Thyroid gland (tissue), 4 donors: ENCODE measurements around the gene IL17C. TPM values are rescaled to one million over a fixed set of nuclear protein-coding genes. Genes with fewer than 3 reads are reported as not detected.
"Not testable (repeated sequence)": the region's sequence is repeated elsewhere in the genome, so short reads cannot be mapped to it uniquely, and the experiment has no call there.

ENCODE experiments used
- DNase-seq, 2 donors: peaks; one replicate each; pipeline ENCODE4 v3.0.0-alpha.2; 2019
- H3K27ac ChIP-seq, 3 donors: fragments of 200-600 bp; sonication (generic); 1 replicate in 2 of 3; 2 replicates in 1 of 3; pipeline ENCODE4 v1.5.1; 2016 to 2019; ENCODE audit warnings: mild to moderate bottlenecking in 1 of 3, moderate library complexity in 1 of 3
- H3K27me3 ChIP-seq: fragments of 200-600 bp; sonication (generic); one replicate; pipeline ENCODE4 v1.5.1; 2019
- H3K36me3 ChIP-seq, 2 donors: fragments of 200-600 bp; sonication (generic); one replicate each; pipeline ENCODE4 v1.5.1; 2016 to 2019
- H3K4me1 ChIP-seq, 2 donors: fragments of 200-600 bp; sonication (generic); one replicate each; pipeline ENCODE4 v1.5.1; 2017 to 2019
- H3K4me3 ChIP-seq, 3 donors: fragments of 200-600 bp; sonication (generic); replicated peaks in 1 of 3; 1 replicate in 2 of 3; 2 replicates in 1 of 3; pipeline ENCODE4 v1.5.1; 2016; ENCODE audit warnings: mild to moderate bottlenecking in 1 of 3
- H3K9me3 ChIP-seq: fragments of 200-600 bp; sonication (generic); one replicate; pipeline ENCODE4 v1.5.1; 2017
- POLR2A ChIP-seq, 2 donors: fragments of 450-650 bp; IDR thresholded peaks; one replicate each; pipeline ENCODE4 v1.6.1; 2017; ENCODE audit warnings: antibody characterized with exemption in 2 of 2, mild to moderate bottlenecking in 2 of 2, moderate library complexity in 1 of 2
- WGBS, 2 donors: methylation state at CpG; one replicate each; pipeline ENCODE4 v1.1.5; 2017; 5-methylcytosine and 5-hydroxymethylcytosine counted together
- intact Hi-C: fragments of 100-400 bp; cut with DNase I; formaldehyde crosslinking; loops from one replicate; pipeline ENCODE4 v1.15.1; 2023
- total RNA-seq, 4 donors: library from RNA; depleted of rRNA; stranded (reverse); fragments of >200 nt; gene quantifications; one replicate each; pipeline ENCODE4 v1.2.3, GENCODE V29; 2016
- TF ChIP-seq, protein P1 (sequence below), 6 experiments: fragments of 200-600 bp in 3 of 6; fragments of 450-650 bp in 3 of 6; sonication (generic) in 3 of 6; IDR thresholded peaks; one replicate each; pipeline ENCODE4 v1.5.1; 2016 to 2019; ENCODE audit warnings: antibody characterized with exemption in 6 of 6, mild to moderate bottlenecking in 2 of 6, inconsistent platforms in 1 of 6, moderate library complexity in 1 of 6

IL17C gene
- total RNA-seq, 4 donors from 2014 or later = not detected

DNA sequence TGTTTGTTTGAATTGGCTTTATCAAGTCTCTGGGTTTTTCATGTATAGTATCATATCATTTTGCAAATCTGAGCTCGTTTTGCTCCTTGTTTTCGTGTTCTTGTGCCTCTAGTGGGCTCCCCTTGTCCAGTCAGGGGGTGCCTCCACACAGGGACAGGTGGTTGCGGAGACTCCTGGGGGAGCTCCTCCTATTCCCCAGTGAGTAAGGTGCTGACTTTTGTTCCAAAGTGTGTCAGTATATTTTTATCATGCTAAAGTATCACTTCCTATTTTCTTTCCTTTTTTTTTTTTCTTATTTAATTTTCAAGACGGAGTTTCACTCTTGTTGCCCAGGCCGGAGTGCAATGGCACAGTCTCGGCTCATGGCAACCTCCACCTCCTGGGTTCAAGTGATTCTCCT, 30.3 kb upstream of the IL17C start:
- no peak overlapping the region for H3K4me3 ChIP-seq
- no peaks in the 10 kb centered on the region for H3K9me3 ChIP-seq
- peaks cover 23 to 31% of the 10 kb centered on the region in 2 donors for H3K36me3 ChIP-seq
- no peak for DNase-seq
- no peak overlapping the region for H3K27ac ChIP-seq
- intact Hi-C loops = no loop called here
- H3K27me3 ChIP-seq = no peaks in the 10 kb centered on the region
- TF ChIP-seq, protein P1, sequence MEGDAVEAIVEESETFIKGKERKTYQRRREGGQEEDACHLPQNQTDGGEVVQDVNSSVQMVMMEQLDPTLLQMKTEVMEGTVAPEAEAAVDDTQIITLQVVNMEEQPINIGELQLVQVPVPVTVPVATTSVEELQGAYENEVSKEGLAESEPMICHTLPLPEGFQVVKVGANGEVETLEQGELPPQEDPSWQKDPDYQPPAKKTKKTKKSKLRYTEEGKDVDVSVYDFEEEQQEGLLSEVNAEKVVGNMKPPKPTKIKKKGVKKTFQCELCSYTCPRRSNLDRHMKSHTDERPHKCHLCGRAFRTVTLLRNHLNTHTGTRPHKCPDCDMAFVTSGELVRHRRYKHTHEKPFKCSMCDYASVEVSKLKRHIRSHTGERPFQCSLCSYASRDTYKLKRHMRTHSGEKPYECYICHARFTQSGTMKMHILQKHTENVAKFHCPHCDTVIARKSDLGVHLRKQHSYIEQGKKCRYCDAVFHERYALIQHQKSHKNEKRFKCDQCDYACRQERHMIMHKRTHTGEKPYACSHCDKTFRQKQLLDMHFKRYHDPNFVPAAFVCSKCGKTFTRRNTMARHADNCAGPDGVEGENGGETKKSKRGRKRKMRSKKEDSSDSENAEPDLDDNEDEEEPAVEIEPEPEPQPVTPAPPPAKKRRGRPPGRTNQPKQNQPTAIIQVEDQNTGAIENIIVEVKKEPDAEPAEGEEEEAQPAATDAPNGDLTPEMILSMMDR (IDR thresholded peaks at IDR 0.05) = no peak
- TF ChIP-seq POLR2A (IDR thresholded peaks at IDR 0.05) = no peak
- no peaks in the 10 kb centered on the region for H3K4me1 ChIP-seq
- WGBS, 2 donors = 87 to 91% methylated on average over 6 of the region's 6 CpGs

DNA sequence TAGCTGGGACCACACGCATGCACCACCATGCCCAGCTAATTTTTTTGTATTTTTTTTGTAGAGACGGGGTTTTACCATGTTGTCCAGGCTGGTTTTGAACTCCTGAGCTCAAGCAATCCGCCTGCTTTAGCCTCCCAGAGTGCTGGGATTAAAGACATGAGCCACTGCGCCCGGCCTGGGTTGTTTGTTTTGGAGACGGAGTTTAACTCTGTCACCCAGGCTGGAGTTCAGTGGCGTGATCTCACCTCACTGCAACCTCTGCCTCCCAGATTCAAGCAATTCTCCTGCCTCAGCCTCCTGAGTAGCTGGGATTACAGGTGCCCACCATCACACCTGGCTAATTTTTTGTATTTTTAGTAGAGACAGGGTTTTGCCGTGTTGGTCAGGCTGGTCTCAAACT, 28.9 kb upstream of the IL17C start:
- DNase-seq, H3K4me3 ChIP-seq, intact Hi-C loops, H3K4me1 ChIP-seq, H3K27me3 ChIP-seq, H3K9me3 ChIP-seq, H3K27ac ChIP-seq: not testable (repeated sequence)
- 94 to 98% methylated on average over 8 of the region's 8 CpGs for WGBS, 2 donors
- H3K36me3 ChIP-seq = peaks cover 23 to 31% of the 10 kb centered on the region in 2 donors

DNA sequence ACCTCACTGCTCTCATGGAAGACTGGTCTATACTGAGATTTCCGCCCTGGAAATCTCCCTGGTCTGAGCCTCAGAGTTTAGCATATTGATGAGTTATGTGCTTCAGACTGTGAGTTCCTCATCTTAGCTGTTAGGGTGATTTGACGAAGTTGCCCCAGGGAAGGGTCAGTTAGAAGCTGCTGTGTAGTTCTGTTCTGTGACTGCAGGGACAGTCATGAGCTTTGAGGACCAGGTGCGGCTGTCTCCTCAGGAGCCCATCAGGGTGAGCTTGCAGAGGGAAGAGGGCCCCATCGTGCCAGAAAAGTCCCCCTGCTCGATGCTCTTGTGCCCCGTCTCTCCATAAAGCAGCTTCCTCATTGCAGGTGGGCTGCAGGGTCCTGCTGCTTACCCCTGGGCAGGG, 28.3 kb upstream of the IL17C start:
- no peak for DNase-seq
- 89 to 96% methylated on average over 3 to 6 of the region's 6 CpGs for WGBS, 2 donors
- H3K27ac ChIP-seq = no peak overlapping the region
- no peaks in the 10 kb centered on the region for H3K27me3 ChIP-seq
- TF ChIP-seq, protein P1 (IDR thresholded peaks at IDR 0.05) = no peak
- TF ChIP-seq POLR2A (IDR thresholded peaks at IDR 0.05) = no peak
- no peaks in the 10 kb centered on the region for H3K9me3 ChIP-seq
- intact Hi-C loops = no loop called here
- H3K4me3 ChIP-seq = no peak overlapping the region
- peaks cover 23 to 31% of the 10 kb centered on the region in 2 donors for H3K36me3 ChIP-seq
- H3K4me1 ChIP-seq = no peaks in the 10 kb centered on the region

DNA sequence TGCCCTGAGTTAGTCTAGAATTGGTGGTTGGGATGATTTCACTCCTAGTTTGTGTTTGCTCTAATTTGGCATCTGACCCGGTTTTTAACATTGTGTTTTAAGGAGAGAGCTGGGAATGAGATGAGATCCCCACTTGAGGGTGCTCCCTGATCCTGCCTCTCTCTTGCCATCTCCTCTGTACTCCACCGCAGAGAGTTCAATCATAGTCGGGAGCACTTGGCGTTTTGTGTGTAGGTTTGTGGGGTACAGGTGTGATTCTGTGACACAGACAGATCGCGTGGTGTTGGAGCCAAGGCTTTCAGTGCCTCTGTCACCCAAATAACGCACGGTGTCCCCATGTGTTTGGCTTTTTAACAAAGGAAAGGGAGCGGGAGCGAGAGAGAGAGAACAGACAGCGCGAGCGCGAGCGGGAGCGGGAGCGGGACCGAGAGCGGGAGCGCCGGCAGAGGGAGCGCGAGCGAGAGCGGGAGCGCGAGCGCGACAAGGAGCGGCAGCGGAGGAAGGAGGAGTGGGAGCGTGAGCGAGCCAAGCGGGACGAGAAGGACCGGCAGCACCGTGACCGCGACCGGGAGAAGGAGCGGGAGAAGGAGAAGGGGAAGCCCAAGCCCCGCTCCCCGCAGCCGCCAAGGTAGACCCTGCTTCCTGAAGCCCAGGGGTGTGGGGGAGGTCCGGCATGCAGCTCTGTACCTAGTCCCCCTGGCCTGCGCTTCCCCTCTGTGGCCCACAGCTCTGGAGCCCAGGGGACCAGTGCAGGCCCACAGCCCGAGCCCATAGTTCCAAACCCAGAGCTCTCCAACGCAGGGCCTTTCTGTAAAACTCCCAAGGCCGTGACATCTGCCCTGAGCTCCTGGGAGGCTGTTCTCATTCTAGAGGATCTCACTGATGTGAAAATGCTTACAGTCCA, 27.2 kb upstream of the IL17C start:
- Histone ChIP-seq H3K27me3 (no peaks in the 10 kb centered on the region), H3K36me3 (peaks cover 23 to 33% of the 10 kb centered on the region in 2 donors), H3K9me3 (no peaks in the 10 kb centered on the region), H3K4me1 (peaks cover 0 to 5% of the 10 kb centered on the region in 2 donors), H3K4me3 (no peak overlapping the region), H3K27ac (no peak overlapping the region)
- TF ChIP-seq, protein P1 (IDR thresholded peaks at IDR 0.05) = no peak
- TF ChIP-seq POLR2A (IDR thresholded peaks at IDR 0.05) = no peak
- WGBS, 2 donors = 84 to 85% methylated on average over 45 to 49 of the region's 49 CpGs
- no peak for DNase-seq
- intact Hi-C loops = no loop called here

DNA sequence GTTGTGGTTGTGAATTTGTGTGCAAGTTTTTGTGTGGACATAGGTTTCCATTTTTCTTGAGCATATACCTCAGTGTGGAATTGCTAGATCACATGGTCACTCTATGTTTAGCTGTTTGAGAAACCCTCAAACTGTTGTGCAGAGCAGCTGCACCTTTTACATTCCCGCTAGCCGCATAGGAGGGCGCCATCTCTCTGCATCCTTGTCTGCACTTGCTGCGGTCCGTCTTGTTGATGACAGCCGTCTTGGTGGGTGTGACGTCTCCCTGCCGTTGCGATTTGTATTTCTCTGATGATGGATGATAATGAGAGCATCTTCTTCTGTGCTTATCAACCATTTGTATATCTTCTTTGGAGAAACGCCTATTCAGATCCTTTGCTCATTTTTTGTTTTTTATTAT, 25.1 kb upstream of the IL17C start:
- no peak overlapping the region for H3K4me3 ChIP-seq
- H3K4me1 ChIP-seq = peaks cover 0 to 12% of the 10 kb centered on the region in 2 donors
- no peaks in the 10 kb centered on the region for H3K27me3 ChIP-seq
- no peak for TF ChIP-seq POLR2A (IDR thresholded peaks at IDR 0.05)
- 91 to 94% methylated on average over 10 of the region's 10 CpGs for WGBS, 2 donors
- DNase-seq = no peak
- intact Hi-C loops = no loop called here
- H3K27ac ChIP-seq = no peak overlapping the region
- no peaks in the 10 kb centered on the region for H3K9me3 ChIP-seq
- H3K36me3 ChIP-seq = peaks cover 23 to 33% of the 10 kb centered on the region in 2 donors
